Body of pancreas (tissue), 4 donors: ENCODE data around the gene RNF111. TPM values are rescaled to one million over a fixed set of nuclear protein-coding genes. Genes with fewer than 3 reads are reported as not detected.

Experiments used
- ATAC-seq: fragments of 150-250 bp; one replicate; pipeline ENCODE4 v1.9.1; 2016
- DNase-seq, 4 donors: peaks; one replicate each; pipeline ENCODE4 v3.0.0-alpha.2; 2019
- H3K27ac ChIP-seq, 4 donors: fragments of 200-600 bp; sonication (generic); 1 replicate in 3 of 4; 2 replicates in 1 of 4; pipeline versions ENCODE4 v1.5.1 to v1.6.1; 2016 to 2019; ENCODE audit warnings: mild to moderate bottlenecking in 1 of 4, mixed read lengths in 1 of 4, moderate library complexity in 1 of 4
- H3K27me3 ChIP-seq, 2 donors: fragments of 200-600 bp; sonication (generic); one replicate each; pipeline ENCODE4 v1.6.0; 2016; ENCODE audit warnings: mild to moderate bottlenecking in 1 of 2
- H3K36me3 ChIP-seq, 2 donors: fragments of 200-600 bp; sonication (generic); replicated peaks in 1 of 2; 2 replicates each; pipeline ENCODE4 v1.5.1; 2016; ENCODE audit warnings: low read depth in 2 of 2; ENCODE audit not compliant: insufficient read depth in 1 of 2
- H3K4me1 ChIP-seq: fragments of 200-600 bp; sonication (generic); one replicate; pipeline ENCODE4 v1.6.0; 2016
- H3K4me3 ChIP-seq, 2 donors: fragments of 200-600 bp; sonication (generic); 1 replicate in 1 of 2; 2 replicates in 1 of 2; pipeline ENCODE4 v1.5.1; 2016 to 2019
- H3K9me3 ChIP-seq, 3 donors: fragments of 200-600 bp; sonication (generic); 1 replicate in 2 of 3; 2 replicates in 1 of 3; pipeline ENCODE4 v1.5.1; 2016
- POLR2A ChIP-seq, 3 donors: fragments of 450-650 bp; IDR thresholded peaks; one replicate each; pipeline ENCODE4 v1.6.1; 2016; ENCODE audit warnings: antibody characterized with exemption in 3 of 3, mild to moderate bottlenecking in 2 of 3
- WGBS, 2 donors: methylation state at CpG; one replicate each; pipeline ENCODE4 v1.1.5; 2017; 5-methylcytosine and 5-hydroxymethylcytosine counted together
- intact Hi-C: fragments of 100-400 bp; cut with DNase I; formaldehyde crosslinking; loops from one replicate; pipeline ENCODE4 v1.15.1; 2023
- total RNA-seq, 2 donors: library from RNA; depleted of rRNA; stranded (reverse); fragments of >200 nt; gene quantifications; one replicate each; pipeline ENCODE4 v1.1.0, GENCODE V29; 2016
- TF ChIP-seq, protein P1 (sequence below), 7 experiments: fragments of 450-650 bp in 4 of 7; fragments of 200-600 bp in 3 of 7; sonication (generic) in 3 of 7; IDR thresholded peaks; one replicate each; pipeline ENCODE4 v1.5.1; 2016 to 2019; ENCODE audit warnings: antibody characterized with exemption in 7 of 7

RNF111 gene
- total RNA-seq, 2 donors from 2014 or later = 6.9 to 22.8 TPM

GRCh38 chr15:58987036-58987435 lies 427 bp upstream of the RNF111 start:
- no peak for TF ChIP-seq POLR2A (IDR thresholded peaks at IDR 0.05)
- TF ChIP-seq, protein P1, sequence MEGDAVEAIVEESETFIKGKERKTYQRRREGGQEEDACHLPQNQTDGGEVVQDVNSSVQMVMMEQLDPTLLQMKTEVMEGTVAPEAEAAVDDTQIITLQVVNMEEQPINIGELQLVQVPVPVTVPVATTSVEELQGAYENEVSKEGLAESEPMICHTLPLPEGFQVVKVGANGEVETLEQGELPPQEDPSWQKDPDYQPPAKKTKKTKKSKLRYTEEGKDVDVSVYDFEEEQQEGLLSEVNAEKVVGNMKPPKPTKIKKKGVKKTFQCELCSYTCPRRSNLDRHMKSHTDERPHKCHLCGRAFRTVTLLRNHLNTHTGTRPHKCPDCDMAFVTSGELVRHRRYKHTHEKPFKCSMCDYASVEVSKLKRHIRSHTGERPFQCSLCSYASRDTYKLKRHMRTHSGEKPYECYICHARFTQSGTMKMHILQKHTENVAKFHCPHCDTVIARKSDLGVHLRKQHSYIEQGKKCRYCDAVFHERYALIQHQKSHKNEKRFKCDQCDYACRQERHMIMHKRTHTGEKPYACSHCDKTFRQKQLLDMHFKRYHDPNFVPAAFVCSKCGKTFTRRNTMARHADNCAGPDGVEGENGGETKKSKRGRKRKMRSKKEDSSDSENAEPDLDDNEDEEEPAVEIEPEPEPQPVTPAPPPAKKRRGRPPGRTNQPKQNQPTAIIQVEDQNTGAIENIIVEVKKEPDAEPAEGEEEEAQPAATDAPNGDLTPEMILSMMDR (IDR thresholded peaks at IDR 0.05) = no peak
- Histone ChIP-seq H3K9me3 (no peaks in the 10 kb centered on the region), H3K4me3 (peak overlapping the region; percentile 86 to 87), H3K4me1 (peaks cover 12% of the 10 kb centered on the region), H3K27ac (peak overlapping the region; percentile 27 to 97 (median 92)), H3K36me3 (no peaks in the 10 kb centered on the region), H3K27me3 (no peaks in the 10 kb centered on the region)
- intact Hi-C loops = no loop called here
- 0 to 2% methylated on average over 9 of the region's 9 CpGs for WGBS, 2 donors
- no peak for ATAC-seq
- DNase-seq = no peak

DNA sequence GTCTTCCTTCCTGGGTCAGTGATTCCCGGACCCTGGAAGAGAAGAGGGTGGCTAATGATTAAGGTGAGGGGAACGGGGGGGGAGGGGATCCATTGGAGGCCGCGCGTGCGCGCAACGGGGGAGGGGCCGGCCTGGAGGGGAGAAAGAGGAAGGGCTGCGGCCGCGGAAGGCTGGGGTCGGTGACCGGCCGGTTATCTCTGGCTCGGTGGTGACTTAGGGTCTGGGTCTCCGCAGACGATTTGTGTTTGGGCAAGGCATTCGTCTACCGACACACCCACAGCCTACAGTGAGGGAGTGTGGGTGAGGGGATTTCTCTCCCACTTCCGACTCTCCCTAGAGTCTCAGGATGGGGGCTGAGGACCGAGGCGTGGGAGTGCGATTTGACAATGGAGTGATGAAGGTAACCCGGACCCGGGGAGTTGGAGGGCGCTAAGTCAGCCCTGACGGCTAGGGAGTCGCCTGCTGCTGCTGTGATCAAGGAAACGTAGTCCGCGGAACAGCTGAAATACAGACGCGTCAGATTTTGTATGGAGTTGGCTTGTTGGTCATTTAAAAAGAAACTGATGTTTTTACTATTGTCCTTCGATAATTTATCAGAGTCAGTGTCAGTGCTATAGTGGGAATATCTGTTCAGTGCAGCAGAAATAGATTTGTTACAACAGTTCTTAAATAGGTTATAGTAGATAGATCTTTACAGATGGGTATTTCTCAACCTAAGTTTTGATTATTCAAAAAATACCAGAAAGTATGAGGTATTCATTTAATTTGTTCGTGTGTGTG lies 733 bp downstream of the RNF111 start:
- peak overlapping the region; percentile 74 to 97 (median 92) for H3K27ac ChIP-seq
- no peaks in the 10 kb centered on the region for H3K27me3 ChIP-seq
- H3K4me1 ChIP-seq = peaks cover 14% of the 10 kb centered on the region
- no peaks in the 10 kb centered on the region for H3K36me3 ChIP-seq
- WGBS, 2 donors = 1% methylated on average over 35 to 36 of the region's 36 CpGs
- no peak for TF ChIP-seq POLR2A (IDR thresholded peaks at IDR 0.05)
- TF ChIP-seq, protein P1 (IDR thresholded peaks at IDR 0.05) = no peak
- peak overlapping the region; percentile 86 to 87 for H3K4me3 ChIP-seq
- ATAC-seq = peak; percentile 79
- intact Hi-C loops = no loop called here
- peak; percentile 67 to 75 (median 71) for DNase-seq
- no peaks in the 10 kb centered on the region for H3K9me3 ChIP-seq

- no peak for TF ChIP-seq POLR2A (IDR thresholded peaks at IDR 0.05)
- TF ChIP-seq, protein P1 (IDR thresholded peaks at IDR 0.05) = no peak
- H3K36me3 ChIP-seq = no peaks in the 10 kb centered on the region
- H3K9me3 ChIP-seq = no peaks in the 10 kb centered on the region
- H3K4me1 ChIP-seq = peaks cover 17% of the 10 kb centered on the region
- H3K27me3 ChIP-seq = no peaks in the 10 kb centered on the region
- ATAC-seq = no peak
- H3K4me3 ChIP-seq = no peak overlapping the region
- no peak for DNase-seq
- 89% methylated on average over 10 of the region's 10 CpGs for WGBS, 2 donors
- no peak overlapping the region for H3K27ac ChIP-seq
- intact Hi-C loops = no loop called here
Observed at GRCh38 chr15:58992181-58992580, 4.7 kb downstream of the RNF111 start.

DNA sequence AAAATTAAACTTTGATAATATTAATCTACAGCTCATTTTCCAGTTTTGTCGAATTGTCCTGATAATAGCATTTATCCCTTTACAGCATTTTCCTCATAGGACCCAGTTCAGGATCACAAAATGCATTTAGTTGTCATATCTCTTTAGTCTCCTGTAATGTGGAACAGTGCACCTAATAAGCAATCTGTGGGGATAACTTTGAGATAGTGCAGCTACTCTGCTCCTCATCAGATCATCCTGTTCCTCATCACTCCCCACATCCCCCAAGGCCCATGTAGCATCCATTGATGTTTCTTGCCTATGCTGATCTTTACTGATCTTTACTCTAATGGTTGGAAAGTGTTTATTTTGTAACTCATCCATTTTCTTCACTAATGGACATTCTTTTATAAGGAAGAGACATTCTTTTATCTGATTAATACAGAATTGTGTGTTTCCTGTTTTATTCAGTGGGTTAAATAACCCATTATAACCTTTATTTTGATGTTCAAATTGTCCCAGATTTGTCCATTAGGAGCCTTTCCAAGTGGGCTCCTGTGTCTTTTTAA lies 7.5 kb downstream of the RNF111 start:
- intact Hi-C loops = no loop called here
- Histone ChIP-seq H3K4me3 (no peak overlapping the region), H3K9me3 (no peaks in the 10 kb centered on the region)

More for the DNA sequence above, 7.5 kb downstream of the RNF111 start:
- no peak for TF ChIP-seq POLR2A (IDR thresholded peaks at IDR 0.05)
- TF ChIP-seq, protein P1 (IDR thresholded peaks at IDR 0.05) = no peak
- no peak for ATAC-seq
- H3K27me3 ChIP-seq = no peaks in the 10 kb centered on the region
- H3K27ac ChIP-seq = no peak overlapping the region
- peaks cover 4% of the 10 kb centered on the region for H3K4me1 ChIP-seq
- 45 to 67% methylated on average over 1 of the region's 1 CpG for WGBS, 2 donors
- DNase-seq = no peak
- H3K36me3 ChIP-seq = no peaks in the 10 kb centered on the region
